Measurements from ENCODE around the gene MLLT1. TPM values are rescaled to one million over a fixed set of nuclear protein-coding genes. Genes with fewer than 3 reads are reported as not detected.

Gene MLLT1
- total and polyA plus RNA-seq, 2 donors (not counting 1 experiment from before 2014, with no cell fraction given), result 6.4 to 13.7 TPM

DNA sequence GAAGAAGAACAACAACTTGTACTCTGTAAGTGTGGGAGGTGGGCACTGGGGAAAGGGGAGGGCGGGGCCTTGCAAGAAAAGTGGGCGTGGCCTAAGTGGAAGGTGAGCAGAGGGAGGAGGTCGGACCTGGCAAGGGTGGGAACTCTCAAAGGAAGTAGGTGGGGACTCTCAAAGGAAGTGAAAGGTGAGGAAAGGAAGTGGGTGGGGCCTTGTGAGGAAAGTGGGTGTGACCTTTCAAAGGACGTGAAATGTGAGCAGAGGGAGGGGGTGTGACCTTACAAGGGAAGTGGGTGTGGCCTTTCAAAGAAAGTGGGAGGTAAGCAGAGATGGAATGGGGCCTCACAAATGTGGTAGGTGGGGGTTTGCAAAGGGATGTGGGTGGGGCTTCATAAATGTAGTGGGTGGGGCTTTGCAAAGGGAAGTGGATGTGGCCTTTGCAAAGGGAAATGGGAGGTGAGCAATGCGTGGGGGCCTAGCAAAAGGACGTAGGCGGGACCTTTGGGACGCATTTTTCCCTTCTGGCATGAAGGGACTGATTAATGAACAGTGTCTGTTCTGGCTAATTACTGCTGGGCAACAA, 118.4 kb downstream of the MLLT1 start:
- Histone ChIP-seq H3K4me2 (ENCODE audit: extremely low read depth, insufficient read depth, low read length) (no peak overlapping the region), H3K27me3 (ENCODE audit: control insufficient read depth, insufficient read depth, low read length) (no peaks in the 10 kb centered on the region), H3K4me3 (replicated peaks in 1 of 4; ENCODE audit: control extremely low read depth in 1 of 4, insufficient read depth in 1 of 4, low read depth in 3 of 4, low read length in 4 of 4) (no peak overlapping the region), H4K20me1 (ENCODE audit: control insufficient read depth, extremely low read depth, insufficient read depth, low read length) (no peaks in the 10 kb centered on the region), H2AFZ (ENCODE audit: low read length) (no peak overlapping the region), H3K9ac (ENCODE audit: insufficient read depth, low read length) (no peak overlapping the region), H3K4me1 (ENCODE audit: control insufficient read depth, extremely low read depth, insufficient read depth, low read length) (no peaks in the 10 kb centered on the region), H3K27ac (ENCODE audit: insufficient read depth, low read length) (no peak overlapping the region), H3K9me3 (ENCODE audit: control insufficient read depth, insufficient read depth, low read depth, low read length) (no peaks in the 10 kb centered on the region), H3K79me2 (ENCODE audit: control insufficient read depth, insufficient read depth, low read length) (no peaks in the 10 kb centered on the region), H3K36me3 (ENCODE audit: control insufficient read depth, insufficient read depth, low read length) (no peaks in the 10 kb centered on the region)
- no peak for TF ChIP-seq EZH2 (IDR thresholded peaks at IDR 0.05; ENCODE audit: low read length, missing control alignments)
- DNase-seq (ENCODE audit: low read depth in 2 of 2), result no peak

Other genes with a start within 250 kb of the MLLT1 start
- 5.9 and 9.6 TPM in 2 replicates for gene RFX2, start 169.5 kb downstream of the MLLT1 start, total RNA-seq
- 2.5 and 4.4 TPM in 2 replicates for gene RFX2, start 169.5 kb downstream of the MLLT1 start, polyA plus RNA-seq
- gene ACSBG2, start 144.3 kb downstream of the MLLT1 start, total RNA-seq, result not detected in 2 replicates
- not detected in 2 replicates for gene ACSBG2, start 144.3 kb downstream of the MLLT1 start, polyA plus RNA-seq
- not detected in 2 replicates for gene ACER1, start 53.6 kb upstream of the MLLT1 start, total RNA-seq
- gene ACER1, start 53.6 kb upstream of the MLLT1 start, polyA plus RNA-seq, result not detected in 2 replicates
- gene CLPP, start 81.6 kb upstream of the MLLT1 start, total RNA-seq, result 39.8 and 54.7 TPM in 2 replicates
- gene CLPP, start 81.6 kb upstream of the MLLT1 start, polyA plus RNA-seq, result 34.0 and 37.8 TPM in 2 replicates
- gene ALKBH7, start 92.8 kb upstream of the MLLT1 start, total RNA-seq, result 26.5 and 28.9 TPM in 2 replicates
- 6.3 and 9.5 TPM in 2 replicates for gene ALKBH7, start 92.8 kb upstream of the MLLT1 start, polyA plus RNA-seq
- 0.99 and 1.8 TPM in 2 replicates for gene PSPN, start 96.0 kb upstream of the MLLT1 start, total RNA-seq
- gene PSPN, start 96.0 kb upstream of the MLLT1 start, polyA plus RNA-seq, result 0.25 and 0.36 TPM in 2 replicates
- gene GTF2F1, start 113.2 kb upstream of the MLLT1 start, total RNA-seq, result 50.4 and 52.1 TPM in 2 replicates
- gene GTF2F1, start 113.2 kb upstream of the MLLT1 start, polyA plus RNA-seq, result 43.0 and 54.5 TPM in 2 replicates
- 84.7 and 93.5 TPM in 2 replicates for gene KHSRP, start 144.8 kb upstream of the MLLT1 start, total RNA-seq
- 66.0 and 101 TPM in 2 replicates for gene KHSRP, start 144.8 kb upstream of the MLLT1 start, polyA plus RNA-seq
- gene SLC25A41, start 153.8 kb upstream of the MLLT1 start, total RNA-seq, result under 0.01 and 0.26 TPM in 2 replicates
- gene SLC25A41, start 153.8 kb upstream of the MLLT1 start, polyA plus RNA-seq, result 0.03 TPM in 1 of 2 replicates, not detected in the other
- 18.5 and 33.9 TPM in 2 replicates for gene SLC25A23, start 179.8 kb upstream of the MLLT1 start, total RNA-seq
- gene SLC25A23, start 179.8 kb upstream of the MLLT1 start, polyA plus RNA-seq, result 4.5 and 7.9 TPM in 2 replicates
- gene CRB3, start 184.3 kb upstream of the MLLT1 start, total RNA-seq, result 0.17 TPM in 1 of 2 replicates, not detected in the other
- gene CRB3, start 184.3 kb upstream of the MLLT1 start, polyA plus RNA-seq, result not detected in 2 replicates
- not detected in 2 replicates for gene DENND1C, start 201.8 kb upstream of the MLLT1 start, total RNA-seq
- gene DENND1C, start 201.8 kb upstream of the MLLT1 start, polyA plus RNA-seq, result not detected in 2 replicates
- not detected in 2 replicates for gene TUBB4A, start 222.3 kb upstream of the MLLT1 start, total RNA-seq
- not detected in 2 replicates for gene TUBB4A, start 222.3 kb upstream of the MLLT1 start, polyA plus RNA-seq

All from fibroblast of lung (primary cell).